HUES6 (cell line): ENCODE measurements around the gene KAZALD1.

Experiments used
- H3K27ac ChIP-seq: 2 replicates; pipeline ENCODE4 v1.7.0; 2013; ENCODE audit warnings: low read depth, mild to moderate bottlenecking, low read length, inconsistent platforms
- H3K27me3 ChIP-seq: 2 replicates; pipeline ENCODE4 v1.6.1; 2013; ENCODE audit warnings: low read length; ENCODE audit not compliant: control insufficient read depth, insufficient read depth
- H3K36me3 ChIP-seq: 2 replicates; pipeline ENCODE4 v1.6.1; 2013; ENCODE audit warnings: low read length; ENCODE audit not compliant: control insufficient read depth, insufficient read depth
- H3K4me1 ChIP-seq: 2 replicates; pipeline ENCODE4 v1.6.1; 2013; ENCODE audit warnings: low read length; ENCODE audit not compliant: control insufficient read depth, insufficient read depth
- H3K4me3 ChIP-seq: 2 replicates; pipeline ENCODE4 v1.5.1; 2013; ENCODE audit warnings: low read depth, low read length
- H3K9ac ChIP-seq: one replicate; pipeline ENCODE4 v1.6.1; 2013; ENCODE audit warnings: mild to moderate bottlenecking, low read length
- H3K9me3 ChIP-seq: 2 replicates; pipeline ENCODE4 v1.6.1; 2013; ENCODE audit warnings: low read depth, low read length; ENCODE audit not compliant: control insufficient read depth, insufficient read depth

Gene KAZALD1, protein sequence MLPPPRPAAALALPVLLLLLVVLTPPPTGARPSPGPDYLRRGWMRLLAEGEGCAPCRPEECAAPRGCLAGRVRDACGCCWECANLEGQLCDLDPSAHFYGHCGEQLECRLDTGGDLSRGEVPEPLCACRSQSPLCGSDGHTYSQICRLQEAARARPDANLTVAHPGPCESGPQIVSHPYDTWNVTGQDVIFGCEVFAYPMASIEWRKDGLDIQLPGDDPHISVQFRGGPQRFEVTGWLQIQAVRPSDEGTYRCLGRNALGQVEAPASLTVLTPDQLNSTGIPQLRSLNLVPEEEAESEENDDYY

GRCh38 chr10:101061624-101062231 is at the start of gene KAZALD1:
Gene KAZALD1 (plus strand): TSS chr10:101061989. CDS start chr10:101062593, 604 bp downstream.
- no peaks in the 10 kb centered on the region for H3K36me3 ChIP-seq
- peak within 1 kb of the TSS; percentile 95 for H3K27ac ChIP-seq
- H3K4me3 ChIP-seq, result peak within 1 kb of the TSS; percentile 85
- H3K27me3 ChIP-seq, result peaks cover 54% of the 10 kb centered on the region
- H3K9me3 ChIP-seq, result no peaks in the 10 kb centered on the region
- H3K4me1 ChIP-seq, result peaks cover 34% of the 10 kb centered on the region
- peak within 1 kb of the TSS; percentile 95 for H3K9ac ChIP-seq

DNA sequence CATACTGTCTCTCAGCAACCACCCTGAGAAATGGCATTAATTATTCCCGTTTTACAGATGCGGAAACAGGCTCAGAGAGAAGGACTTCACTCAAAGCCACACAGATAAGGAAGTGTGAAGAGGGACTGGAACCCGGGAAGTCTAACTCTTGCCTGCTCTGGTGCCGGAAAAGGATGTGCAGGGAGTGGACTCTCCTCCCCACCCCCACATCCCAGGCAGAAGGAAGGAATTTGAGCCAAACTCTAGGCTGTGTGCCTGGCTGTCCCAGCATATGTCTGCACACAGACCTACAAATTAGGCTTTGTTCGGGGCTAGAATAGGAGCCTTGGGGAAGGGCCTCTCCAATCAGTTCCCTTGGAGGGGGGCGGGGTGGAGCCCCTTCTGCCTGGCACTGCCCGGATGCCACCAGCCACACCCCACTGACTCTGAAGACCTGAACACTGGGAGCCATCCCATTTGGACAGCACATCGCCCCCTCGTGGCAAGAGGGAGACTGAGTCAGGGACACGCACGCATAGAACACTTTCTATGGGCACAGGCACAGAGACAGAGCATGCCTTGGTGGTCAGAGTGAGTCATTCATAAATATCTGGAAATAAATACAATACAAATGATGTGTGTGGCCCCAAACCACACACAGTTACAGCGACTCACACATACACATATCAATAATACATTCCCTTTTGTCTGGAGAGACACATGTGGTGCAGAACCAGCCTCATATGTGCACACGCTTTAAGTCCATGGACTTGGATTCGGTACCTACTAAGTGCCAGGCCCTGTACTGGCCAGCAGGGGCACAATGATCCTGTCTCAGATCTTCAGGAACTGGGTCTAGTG is 49.0 kb upstream of the KAZALD1 start:
- Histone ChIP-seq H3K27ac (no peak overlapping the region), H3K4me3 (no peak overlapping the region), H3K4me1 (peaks cover 25% of the 10 kb centered on the region), H3K9ac (no peak overlapping the region), H3K9me3 (no peaks in the 10 kb centered on the region), H3K36me3 (no peaks in the 10 kb centered on the region), H3K27me3 (peaks cover 29% of the 10 kb centered on the region)

DNA sequence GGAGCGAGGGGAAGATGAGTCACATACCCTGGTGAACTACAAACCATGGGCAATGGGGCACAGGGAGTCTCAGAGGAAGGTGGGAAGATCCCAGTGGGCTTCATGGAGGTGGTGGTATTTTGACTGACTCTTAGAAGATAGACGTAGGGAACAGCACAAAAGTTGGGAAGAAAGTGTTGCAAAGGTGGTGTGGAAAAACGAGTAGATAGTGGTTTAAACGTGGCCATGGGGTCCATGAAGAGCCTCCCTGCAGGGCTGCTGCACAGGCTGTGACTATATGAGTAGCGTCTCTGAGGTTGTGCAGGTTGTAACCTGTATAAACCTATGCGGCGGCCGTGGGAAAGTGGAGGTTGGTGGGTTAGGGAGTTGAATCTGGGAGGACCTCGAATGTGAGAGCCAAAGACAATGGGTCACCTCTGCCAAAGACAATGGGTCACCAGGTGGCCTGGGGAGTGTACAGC is 48.4 kb upstream of the KAZALD1 start:
- no peaks in the 10 kb centered on the region for H3K36me3 ChIP-seq
- H3K27me3 ChIP-seq, result peaks cover 35% of the 10 kb centered on the region
- no peak overlapping the region for H3K9ac ChIP-seq
- H3K27ac ChIP-seq, result no peak overlapping the region
- peaks cover 22% of the 10 kb centered on the region for H3K4me1 ChIP-seq
- H3K9me3 ChIP-seq, result no peaks in the 10 kb centered on the region
- no peak overlapping the region for H3K4me3 ChIP-seq

GRCh38 chr10:101014230-101014884 is 47.4 kb upstream of the KAZALD1 start:
- Histone ChIP-seq H3K36me3 (no peaks in the 10 kb centered on the region), H3K4me1 (peaks cover 24% of the 10 kb centered on the region), H3K27me3 (peaks cover 45% of the 10 kb centered on the region), H3K9me3 (no peaks in the 10 kb centered on the region), H3K9ac (no peak overlapping the region), H3K4me3 (no peak overlapping the region), H3K27ac (no peak overlapping the region)

DNA sequence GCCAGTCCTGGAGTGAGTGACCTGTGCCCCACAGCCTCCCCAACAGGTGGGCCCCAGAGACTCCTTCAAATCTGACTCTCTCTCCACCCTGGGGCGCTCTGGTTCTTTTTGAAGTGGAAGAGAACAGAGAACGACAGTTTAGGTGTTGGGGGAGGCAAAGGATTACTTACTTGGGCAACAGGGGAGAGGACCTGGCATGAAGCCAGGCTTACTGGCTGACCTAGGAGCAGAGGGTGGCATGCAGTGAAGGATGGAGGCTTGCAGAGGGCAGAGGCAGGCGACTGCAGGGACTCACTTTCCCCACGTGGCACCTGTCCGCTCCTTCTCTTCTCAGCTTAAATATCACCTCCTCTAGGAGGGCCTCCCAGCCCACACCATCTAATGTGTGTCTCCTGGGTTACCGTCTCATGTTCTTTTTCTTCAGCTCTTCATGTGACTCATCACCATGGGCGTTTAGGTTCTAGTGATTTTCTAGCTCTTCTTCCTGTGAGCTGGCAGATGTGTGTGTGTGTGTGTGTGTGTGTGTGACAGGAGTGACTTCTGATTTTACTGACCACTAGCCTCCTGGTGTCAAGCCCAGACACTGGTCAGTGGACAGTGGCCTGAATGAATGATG is 46.7 kb upstream of the KAZALD1 start:
- no peak overlapping the region for H3K27ac ChIP-seq
- H3K36me3 ChIP-seq, result no peaks in the 10 kb centered on the region
- H3K27me3 ChIP-seq, result peaks cover 45% of the 10 kb centered on the region
- no peak overlapping the region for H3K4me3 ChIP-seq
- no peaks in the 10 kb centered on the region for H3K9me3 ChIP-seq
- H3K4me1 ChIP-seq, result peaks cover 24% of the 10 kb centered on the region
- H3K9ac ChIP-seq, result no peak overlapping the region

- peaks cover 24% of the 10 kb centered on the region for H3K4me1 ChIP-seq
Measured at GRCh38 chr10:101015582-101015973, 46.2 kb upstream of the KAZALD1 start.

DNA sequence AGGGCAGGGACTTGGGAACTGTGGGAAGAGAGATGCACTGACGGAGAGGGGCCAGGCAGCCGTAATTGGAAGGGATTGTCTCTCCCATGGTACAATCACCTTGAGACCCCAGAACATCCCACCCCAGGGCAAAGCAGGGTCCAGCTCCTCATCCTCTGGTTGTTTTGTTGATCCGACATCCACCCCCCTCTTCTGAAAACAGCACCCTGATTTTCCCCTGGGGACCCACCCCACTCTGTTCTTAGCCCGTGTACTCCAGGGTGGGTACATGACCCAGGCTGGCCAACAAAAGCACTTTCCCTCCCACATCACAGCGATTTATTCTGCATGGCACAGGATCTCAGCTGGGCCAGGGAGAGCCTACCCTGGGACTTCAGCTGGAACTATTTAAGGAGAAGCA is 45.0 kb upstream of the KAZALD1 start:
- Histone ChIP-seq H3K9me3 (no peaks in the 10 kb centered on the region), H3K36me3 (no peaks in the 10 kb centered on the region), H3K4me3 (no peak overlapping the region), H3K9ac (no peak overlapping the region), H3K27me3 (peaks cover 52% of the 10 kb centered on the region), H3K4me1 (peaks cover 20% of the 10 kb centered on the region), H3K27ac (no peak overlapping the region)

More at GRCh38 chr10:101015582-101015973, 46.2 kb upstream of the KAZALD1 start:
- Histone ChIP-seq H3K9me3 (no peaks in the 10 kb centered on the region), H3K27ac (no peak overlapping the region), H3K36me3 (no peaks in the 10 kb centered on the region), H3K9ac (no peak overlapping the region), H3K4me3 (no peak overlapping the region), H3K27me3 (peaks cover 45% of the 10 kb centered on the region)

GRCh38 chr10:101018118-101018599 is 43.6 kb upstream of the KAZALD1 start:
- Histone ChIP-seq H3K4me3 (peak overlapping the region; percentile 59), H3K9ac (no peak overlapping the region), H3K27me3 (peaks cover 52% of the 10 kb centered on the region), H3K9me3 (no peaks in the 10 kb centered on the region), H3K27ac (no peak overlapping the region), H3K4me1 (peaks cover 15% of the 10 kb centered on the region; the same call in 1 of the 2 replicates), H3K36me3 (no peaks in the 10 kb centered on the region)

DNA sequence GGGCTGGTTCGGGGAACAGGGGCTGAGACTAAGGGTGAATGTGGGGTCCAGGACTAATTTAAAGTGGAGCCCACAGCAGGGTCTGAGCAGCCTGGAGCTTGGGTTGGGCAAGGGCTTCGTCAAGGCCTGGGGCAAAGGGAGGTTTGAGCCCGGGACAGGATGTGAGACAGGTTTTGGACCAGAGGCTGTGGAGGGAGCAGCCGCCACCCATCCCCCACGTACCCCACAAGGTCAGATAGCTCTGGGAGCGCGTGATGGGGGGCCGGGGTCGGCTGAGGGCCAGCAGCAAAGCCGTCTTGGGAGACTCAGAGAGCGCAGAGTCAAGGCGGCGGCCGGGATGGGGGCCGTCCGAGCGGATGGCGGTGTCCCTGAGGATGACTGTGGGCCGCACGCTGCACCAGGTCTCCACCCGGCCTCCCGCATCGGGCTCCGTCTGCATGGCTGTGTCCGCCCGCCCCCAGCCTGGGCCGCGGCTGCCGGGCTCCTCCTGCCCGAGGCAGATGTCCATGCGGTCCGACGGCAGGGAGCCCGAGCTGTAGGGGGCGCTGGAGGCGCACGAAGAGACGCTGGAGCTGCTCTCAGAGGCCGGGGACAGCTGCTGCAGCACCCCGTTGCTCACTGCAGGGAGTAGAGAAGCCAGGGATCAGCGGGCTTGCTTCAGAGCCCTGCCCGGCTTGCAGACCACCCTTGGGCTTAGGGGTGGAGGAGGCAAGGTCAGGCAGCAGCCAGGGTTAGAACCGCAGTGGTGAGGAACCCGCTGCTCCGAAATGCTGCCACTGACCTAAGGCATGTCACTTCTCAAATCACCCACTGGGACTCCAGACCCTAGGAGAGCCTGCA is 43.0 kb upstream of the KAZALD1 start:
- no peak overlapping the region for H3K27ac ChIP-seq
- H3K27me3 ChIP-seq, result peaks cover 52% of the 10 kb centered on the region
- H3K4me3 ChIP-seq, result peak overlapping the region; percentile 59
- no peaks in the 10 kb centered on the region for H3K36me3 ChIP-seq
- no peaks in the 10 kb centered on the region for H3K9me3 ChIP-seq
- peaks cover 12% of the 10 kb centered on the region; the same call in 1 of the 2 replicates for H3K4me1 ChIP-seq
- no peak overlapping the region for H3K9ac ChIP-seq

DNA sequence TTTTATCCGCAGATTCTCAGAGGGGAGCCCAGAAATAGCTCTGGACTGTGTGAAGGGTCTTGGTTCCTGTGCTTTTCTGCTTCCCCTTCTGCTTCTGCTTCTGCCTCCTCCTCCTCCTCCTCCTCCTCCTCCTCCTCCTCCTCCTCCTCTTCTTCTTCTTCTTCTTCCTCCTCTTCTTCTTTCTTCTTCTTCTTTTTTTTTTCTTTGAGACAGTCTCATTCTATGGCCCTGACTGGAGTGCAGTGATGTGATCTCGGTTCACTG is 42.4 kb upstream of the KAZALD1 start:
- Histone ChIP-seq H3K9me3 (no peaks in the 10 kb centered on the region), H3K4me1 (peaks cover 12% of the 10 kb centered on the region; the same call in 1 of the 2 replicates), H3K36me3 (no peaks in the 10 kb centered on the region), H3K27ac (no peak overlapping the region), H3K27me3 (peaks cover 52% of the 10 kb centered on the region), H3K4me3 (peak overlapping the region; percentile 59), H3K9ac (no peak overlapping the region)
